ENCODE results near the gene TRABD2B.

TRABD2B gene

GRCh38 chr1:47791879-47792608 lies 205.1 kb downstream of the TRABD2B start:
- no peak for DNase-seq

- DNase-seq = no peak
These were observed 208.4 kb downstream of the TRABD2B start for GRCh38 chr1:47788761-47789160.

- no peak for DNase-seq
These were observed 209.6 kb downstream of the TRABD2B start for GRCh38 chr1:47787560-47787959.

- DNase-seq = no peak
These were observed 210.9 kb downstream of the TRABD2B start for GRCh38 chr1:47786316-47786715.

GRCh38 chr1:47785561-47786271 lies 211.5 kb downstream of the TRABD2B start:
- no peak for DNase-seq

DNA sequence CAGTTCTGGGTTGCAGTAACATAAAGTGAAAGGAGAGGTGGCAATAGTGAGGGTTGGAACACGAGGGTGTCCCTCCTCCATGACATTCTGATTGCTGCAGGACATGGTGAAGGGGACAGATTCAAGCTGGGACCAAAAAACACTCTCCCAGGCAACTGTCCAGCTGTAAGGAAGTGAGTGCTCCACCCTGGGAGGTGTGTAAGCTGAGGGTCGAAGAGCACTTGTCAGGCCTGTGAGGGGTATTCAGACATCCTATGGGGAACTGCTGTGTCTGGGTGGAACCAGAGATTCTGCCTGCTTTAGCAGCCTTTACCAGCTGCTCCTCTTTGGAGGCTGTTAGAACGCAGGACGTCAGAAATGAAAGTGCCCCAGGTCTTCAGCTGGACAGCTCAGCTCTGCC lies 212.1 kb downstream of the TRABD2B start:
- no peak for DNase-seq

- DNase-seq = no peak
These were observed 212.7 kb downstream of the TRABD2B start for GRCh38 chr1:47784497-47784822.

DNA sequence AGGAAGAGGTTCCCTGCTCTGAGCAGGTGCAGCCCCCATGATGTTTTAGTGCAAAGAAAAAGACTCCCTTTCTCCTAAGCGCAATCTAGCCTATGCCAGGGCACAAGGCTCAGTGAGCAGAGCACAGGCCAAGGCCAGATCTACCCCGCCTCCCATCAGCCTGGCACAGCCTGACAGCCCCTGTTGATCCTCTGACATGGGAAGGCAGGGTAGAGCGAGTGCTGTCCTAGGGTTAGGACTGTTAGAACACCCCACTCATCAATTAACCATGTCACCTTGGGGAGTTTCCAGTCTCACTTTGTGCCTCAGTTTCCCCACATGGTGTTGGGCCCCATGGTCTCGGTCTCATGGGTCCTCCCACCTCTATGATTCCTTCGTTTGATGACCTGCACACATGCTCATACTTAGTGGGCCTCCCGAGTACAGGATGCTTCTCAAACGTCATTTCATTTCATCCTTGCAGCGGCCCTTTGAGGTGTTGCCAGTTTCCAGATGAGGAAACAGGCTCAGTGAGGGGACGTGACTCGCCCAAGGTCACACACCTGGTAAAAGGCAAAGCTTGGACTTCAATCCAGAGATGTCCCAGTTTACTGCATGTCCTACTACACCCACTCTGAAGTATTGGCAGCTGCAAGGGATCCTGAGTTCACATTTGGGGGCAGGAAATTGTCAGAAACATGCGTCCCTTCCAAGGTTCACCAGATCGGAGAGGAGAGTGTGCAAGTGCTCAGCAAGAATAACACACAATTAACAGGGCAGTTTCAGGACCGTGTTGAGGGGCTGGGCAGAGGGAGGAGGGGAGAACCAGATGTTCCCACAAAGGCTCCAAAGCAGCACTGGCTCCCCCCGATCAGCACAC lies 213.3 kb downstream of the TRABD2B start:
- DNase-seq = no peak

GRCh38 chr1:47782414-47783166 lies 214.6 kb downstream of the TRABD2B start:
- no peak for DNase-seq

DNA sequence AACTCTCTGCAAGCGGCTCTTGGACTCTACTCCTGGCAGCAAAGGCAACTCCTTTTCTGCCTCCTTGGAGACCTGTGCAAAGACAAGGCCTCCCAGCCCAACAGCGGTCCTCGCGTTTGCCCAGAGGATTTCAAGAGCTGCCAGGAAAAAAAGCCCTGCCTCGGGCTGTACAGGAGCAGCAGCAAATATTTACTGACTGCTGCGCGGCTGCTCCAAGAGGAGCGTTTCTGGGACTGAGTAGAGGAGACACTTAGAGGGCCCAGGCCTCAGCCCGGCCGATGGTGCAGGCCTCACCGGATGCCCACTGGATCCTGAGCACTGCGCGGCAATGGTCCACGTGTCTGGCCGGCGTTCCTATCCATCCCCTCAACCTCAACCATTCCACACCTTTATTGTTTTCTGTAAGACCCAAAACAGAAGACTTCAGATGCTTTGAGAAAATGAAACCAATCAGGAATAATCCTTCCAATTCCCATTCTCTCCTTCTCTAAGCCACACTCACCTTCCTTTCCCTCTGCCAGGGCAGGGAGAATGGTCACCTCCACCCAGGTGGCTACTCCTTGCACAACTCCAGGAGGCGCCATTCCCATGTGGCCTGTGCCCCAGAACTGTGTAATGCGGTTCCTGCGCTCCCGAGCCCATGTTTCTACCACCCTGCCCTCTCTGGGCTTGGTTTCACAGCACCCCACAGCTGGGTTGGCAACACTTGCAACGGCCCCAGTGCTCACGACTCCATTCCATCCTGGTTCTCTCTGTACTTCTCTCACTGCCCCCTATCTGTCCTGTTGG lies 215.8 kb downstream of the TRABD2B start:
- no peak for DNase-seq

GRCh38 chr1:47780469-47780995 lies 216.7 kb downstream of the TRABD2B start:
- no peak for DNase-seq

GRCh38 chr1:47779613-47780012 lies 217.6 kb downstream of the TRABD2B start:
- no peak for DNase-seq

- no peak for DNase-seq
These were observed 218.9 kb downstream of the TRABD2B start for GRCh38 chr1:47778280-47778679.

GRCh38 chr1:47777322-47777721 lies 219.9 kb downstream of the TRABD2B start:
- no peak for DNase-seq

DNA sequence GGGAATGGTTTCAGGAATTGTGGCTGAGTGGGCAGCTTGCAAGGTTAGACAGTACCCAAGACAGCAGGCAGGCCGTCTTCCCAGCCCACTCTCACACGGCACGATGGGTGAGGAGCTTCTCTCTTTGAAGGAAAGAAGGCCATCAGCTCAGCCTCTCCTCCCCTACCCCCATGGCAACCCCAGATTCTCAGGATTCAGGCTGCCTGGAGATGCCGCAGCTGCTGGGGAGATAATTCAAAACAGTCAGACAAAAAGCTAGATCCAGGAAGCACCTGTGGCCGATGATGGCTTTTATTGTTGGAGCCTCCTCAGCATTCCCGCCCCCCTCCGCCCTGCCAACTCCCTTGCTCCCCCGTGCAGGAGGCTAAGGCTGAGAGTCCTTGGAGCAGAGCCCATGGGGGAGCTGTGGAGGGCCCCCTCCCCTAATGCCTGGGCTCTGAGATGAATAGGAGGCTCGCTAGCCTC lies 220.5 kb downstream of the TRABD2B start:
- no peak for DNase-seq

- no peak for DNase-seq
These were observed 222.0 kb downstream of the TRABD2B start for GRCh38 chr1:47774986-47775834.

DNA sequence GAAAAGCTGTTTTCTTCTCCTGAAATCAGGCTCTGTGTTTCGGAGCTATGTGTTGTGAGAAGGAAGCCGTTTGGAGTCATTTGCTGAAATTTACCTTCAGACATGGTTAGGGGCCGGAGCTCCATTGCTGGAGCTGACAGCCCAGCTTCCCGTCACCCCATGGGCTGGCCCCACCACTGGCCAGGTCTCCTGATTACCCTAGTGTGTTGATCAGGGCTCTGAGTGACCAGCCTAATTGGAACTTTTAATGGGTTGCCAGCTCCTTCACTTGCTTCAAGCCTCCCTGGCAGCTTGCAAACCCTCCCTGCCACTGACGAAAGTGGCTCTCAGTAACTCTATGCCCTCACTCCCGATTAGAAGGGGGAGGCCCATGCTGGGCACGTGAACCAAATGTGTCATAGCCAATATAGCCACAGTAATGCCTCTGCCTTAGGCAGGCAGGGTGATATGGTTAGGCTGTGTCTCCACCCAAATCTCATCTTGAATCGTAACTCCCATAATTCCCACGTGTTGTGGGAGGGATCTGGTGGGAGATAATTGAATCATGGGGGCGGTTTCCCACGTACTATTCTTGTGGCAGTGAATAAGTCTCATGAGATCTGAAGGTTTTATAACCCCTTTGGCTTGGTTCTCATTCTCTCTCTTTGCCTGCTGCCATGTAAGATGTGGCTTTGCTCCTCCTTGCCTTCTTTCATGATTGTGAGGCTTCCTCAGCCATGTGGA lies 224.1 kb downstream of the TRABD2B start:
- DNase-seq = no peak

DNA sequence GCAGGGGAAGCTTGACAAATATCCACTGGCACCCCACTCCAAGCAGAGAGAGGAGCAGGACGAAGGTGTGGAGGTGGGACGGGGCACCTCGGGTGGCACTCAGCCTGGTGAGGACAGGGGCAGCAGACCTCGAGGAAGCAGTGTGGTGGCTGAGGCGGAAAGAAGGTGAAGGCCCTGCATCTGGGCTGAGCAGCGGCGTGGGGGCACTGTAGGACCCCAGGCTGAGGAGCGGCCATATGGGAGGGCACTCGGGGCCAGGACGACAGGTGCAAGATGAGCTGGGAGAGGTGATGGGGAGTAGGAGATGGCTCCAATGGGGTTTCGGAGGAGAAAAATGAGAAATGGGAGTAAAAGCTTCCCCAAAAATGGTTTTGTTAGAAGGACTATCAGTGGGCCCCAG lies 224.9 kb downstream of the TRABD2B start:
- no peak for DNase-seq

GRCh38 chr1:47771751-47772150 lies 225.4 kb downstream of the TRABD2B start:
- no peak for DNase-seq

DNA sequence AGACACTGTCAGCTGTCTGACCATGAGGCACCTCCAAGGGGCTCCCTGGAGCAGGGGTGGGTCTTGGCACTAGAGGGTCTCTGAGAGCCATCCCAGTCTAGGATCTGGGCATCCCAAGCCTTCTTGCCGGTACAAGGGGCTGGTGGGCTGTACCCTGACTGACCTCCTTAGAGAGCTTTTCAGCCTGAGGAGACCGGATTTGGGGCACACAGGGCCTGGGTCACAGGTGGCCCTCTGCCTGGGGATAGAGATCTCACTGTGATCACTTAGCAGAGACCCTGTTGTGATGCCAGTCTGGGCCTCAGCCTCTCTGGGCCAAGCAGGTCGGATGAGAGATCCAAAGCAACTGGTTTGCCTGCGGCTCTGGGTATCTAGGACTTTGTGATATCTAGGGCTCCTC lies 227.2 kb downstream of the TRABD2B start:
- DNase-seq = no peak
